Measurements from ENCODE around the gene STAP2. TPM values are rescaled to one million over a fixed set of nuclear protein-coding genes. Genes with fewer than 3 reads are reported as not detected.

STAP2 gene
- total and polyA plus RNA-seq, 4 donors, result 24.4 to 32.6 (median 27.3) TPM

DNA sequence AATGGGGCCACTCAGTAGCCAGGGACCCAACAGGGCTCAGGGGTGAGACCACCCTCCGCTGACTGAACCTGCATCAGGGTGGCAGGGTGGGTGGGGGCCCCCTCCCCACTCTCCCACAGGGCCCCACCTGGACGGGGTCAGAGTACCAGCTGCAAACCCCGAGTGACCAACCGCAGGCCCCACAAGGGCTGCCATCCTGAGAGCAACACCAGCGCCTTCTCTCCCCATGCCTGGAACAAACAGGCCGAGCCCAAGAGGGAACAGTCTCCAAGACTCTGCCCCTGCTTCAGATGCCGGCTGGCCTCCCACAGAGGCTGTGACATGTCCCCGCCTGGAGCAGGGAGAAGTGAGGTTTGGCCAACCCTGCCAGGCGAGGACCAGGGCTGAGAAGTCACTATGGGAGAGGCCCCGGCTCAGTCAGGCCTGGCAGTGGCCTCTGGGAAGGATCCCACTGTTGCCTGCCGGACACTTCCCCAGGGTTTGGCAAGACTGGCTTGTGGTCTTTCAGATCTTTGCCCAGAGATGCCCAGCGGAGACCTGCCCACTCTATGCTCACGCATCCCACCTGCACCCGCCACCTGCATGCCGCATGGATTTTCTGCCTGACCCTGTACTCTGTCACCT, 31.9 kb upstream of the STAP2 start:
- Histone ChIP-seq H3K36me3 (ENCODE audit: control insufficient read depth in 4 of 4, insufficient read depth in 4 of 4, low read length in 4 of 4) (peaks cover 0 to 17% (median 12%) of the 10 kb centered on the region in 4 donors), H3K9me3 (ENCODE audit: control insufficient read depth in 4 of 4, insufficient read depth in 3 of 4, low read length in 3 of 4) (no peaks in the 10 kb centered on the region), H3K9ac (ENCODE audit: insufficient read depth in 1 of 2, low read length in 2 of 2) (peak overlapping the region in 1 of 2 donors; percentile 13), H3K27me3 (ENCODE audit: control insufficient read depth in 3 of 3, insufficient read depth in 3 of 3, low read length in 2 of 3) (no peaks in the 10 kb centered on the region), H3K27ac (ENCODE audit: low read depth in 1 of 2, low read length in 1 of 2) (peak overlapping the region in 1 of 2 donors; percentile 83), H3K4me3 (no peak overlapping the region), H3K4me1 (ENCODE audit: control insufficient read depth in 5 of 5, insufficient read depth in 5 of 5, low read length in 5 of 5) (peaks cover 22 to 70% (median 58%) of the 10 kb centered on the region in 5 donors)
- no peak for ATAC-seq (ENCODE audit: insufficient read depth, low FRiP score)
- DNase-seq, result no peak
- 88% methylated on average over 15 of the region's 15 CpGs for WGBS, 2 donors
- TF ChIP-seq, protein P1, sequence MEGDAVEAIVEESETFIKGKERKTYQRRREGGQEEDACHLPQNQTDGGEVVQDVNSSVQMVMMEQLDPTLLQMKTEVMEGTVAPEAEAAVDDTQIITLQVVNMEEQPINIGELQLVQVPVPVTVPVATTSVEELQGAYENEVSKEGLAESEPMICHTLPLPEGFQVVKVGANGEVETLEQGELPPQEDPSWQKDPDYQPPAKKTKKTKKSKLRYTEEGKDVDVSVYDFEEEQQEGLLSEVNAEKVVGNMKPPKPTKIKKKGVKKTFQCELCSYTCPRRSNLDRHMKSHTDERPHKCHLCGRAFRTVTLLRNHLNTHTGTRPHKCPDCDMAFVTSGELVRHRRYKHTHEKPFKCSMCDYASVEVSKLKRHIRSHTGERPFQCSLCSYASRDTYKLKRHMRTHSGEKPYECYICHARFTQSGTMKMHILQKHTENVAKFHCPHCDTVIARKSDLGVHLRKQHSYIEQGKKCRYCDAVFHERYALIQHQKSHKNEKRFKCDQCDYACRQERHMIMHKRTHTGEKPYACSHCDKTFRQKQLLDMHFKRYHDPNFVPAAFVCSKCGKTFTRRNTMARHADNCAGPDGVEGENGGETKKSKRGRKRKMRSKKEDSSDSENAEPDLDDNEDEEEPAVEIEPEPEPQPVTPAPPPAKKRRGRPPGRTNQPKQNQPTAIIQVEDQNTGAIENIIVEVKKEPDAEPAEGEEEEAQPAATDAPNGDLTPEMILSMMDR (IDR thresholded peaks at IDR 0.05; ENCODE audit: control extremely low read depth, extremely low read depth), result no peak

DNA sequence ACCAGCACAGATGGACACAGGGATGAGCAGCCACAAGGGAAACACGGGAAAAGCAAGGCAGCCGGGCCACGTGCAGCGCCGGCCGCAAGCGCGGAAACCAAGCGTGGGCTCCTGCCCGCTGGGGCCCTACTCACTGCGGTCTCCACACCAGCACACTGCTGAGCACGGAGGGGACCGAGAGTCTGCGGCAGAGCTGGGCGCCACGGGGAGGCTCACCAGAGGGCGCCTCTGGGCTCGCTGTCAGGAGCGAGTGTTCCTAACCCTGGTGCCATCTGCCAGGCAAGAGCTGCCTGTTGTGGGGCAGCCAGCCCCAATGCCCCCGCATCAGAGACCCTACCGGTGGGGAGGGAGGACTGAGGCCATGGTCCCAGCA, 31.2 kb upstream of the STAP2 start:
- peaks cover 17 to 64% (median 51%) of the 10 kb centered on the region in 5 donors for H3K4me1 ChIP-seq (ENCODE audit: control insufficient read depth in 5 of 5, insufficient read depth in 5 of 5, low read length in 5 of 5)
- peak overlapping the region in 1 of 2 donors; percentile 83 for H3K27ac ChIP-seq (ENCODE audit: low read depth in 1 of 2, low read length in 1 of 2)
- TF ChIP-seq, protein P1 (IDR thresholded peaks at IDR 0.05; ENCODE audit: control extremely low read depth, extremely low read depth), result peak; percentile 20
- H3K4me3 ChIP-seq, result no peak overlapping the region
- H3K36me3 ChIP-seq (ENCODE audit: control insufficient read depth in 4 of 4, insufficient read depth in 4 of 4, low read length in 4 of 4), result peaks cover 0 to 23% (median 15%) of the 10 kb centered on the region in 4 donors
- ATAC-seq (ENCODE audit: insufficient read depth, low FRiP score), result peak; percentile 35
- H3K9me3 ChIP-seq (ENCODE audit: control insufficient read depth in 4 of 4, insufficient read depth in 3 of 4, low read length in 3 of 4), result no peaks in the 10 kb centered on the region
- H3K9ac ChIP-seq (ENCODE audit: insufficient read depth in 1 of 2, low read length in 2 of 2), result no peak overlapping the region
- peak; percentile 38 to 71 (median 57) for DNase-seq
- 12 to 21% methylated on average over 21 of the region's 21 CpGs for WGBS, 2 donors
- no peaks in the 10 kb centered on the region for H3K27me3 ChIP-seq (ENCODE audit: control insufficient read depth in 3 of 3, insufficient read depth in 3 of 3, low read length in 2 of 3)

DNA sequence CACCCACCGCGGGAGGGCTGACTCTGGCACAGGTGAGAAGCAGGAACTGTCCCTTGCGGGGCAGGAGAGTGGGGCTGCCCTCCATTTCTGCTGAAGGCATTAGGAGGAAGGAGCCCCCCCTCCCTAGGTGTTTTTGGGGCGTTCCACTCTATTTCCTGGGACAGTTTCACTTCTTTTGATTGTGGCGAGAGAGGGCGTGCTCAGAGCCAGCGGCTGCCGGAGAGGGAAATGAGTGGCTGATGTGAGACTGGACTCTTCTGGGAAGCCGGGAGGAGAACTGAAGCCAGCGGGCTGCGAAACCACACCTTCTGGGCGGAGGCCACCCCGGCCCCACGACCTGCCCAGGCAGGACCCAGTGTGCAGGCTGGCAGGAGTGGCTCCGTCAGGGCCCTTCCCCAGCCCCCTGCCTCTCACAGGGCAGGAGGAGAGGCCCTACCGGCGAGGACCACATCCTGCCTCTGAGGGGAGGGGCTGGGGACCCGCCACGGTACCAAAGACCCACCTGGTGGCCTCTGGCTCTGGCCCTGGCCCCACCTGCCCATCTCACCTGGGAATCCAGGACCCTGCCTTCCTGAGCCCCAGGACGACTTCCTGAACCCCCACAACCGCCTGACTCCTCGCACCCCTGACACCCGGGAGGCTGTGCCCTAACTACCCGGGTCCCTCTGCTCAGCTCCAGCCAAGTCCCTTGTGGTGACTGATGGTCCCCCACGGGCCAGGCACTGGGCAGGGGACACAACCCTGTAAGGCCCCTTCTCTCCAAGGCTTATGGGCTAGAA, 30.7 kb upstream of the STAP2 start:
- Histone ChIP-seq H3K27ac (ENCODE audit: low read depth in 1 of 2, low read length in 1 of 2) (peak overlapping the region in 1 of 2 donors; percentile 83), H3K4me3 (no peak overlapping the region), H3K4me1 (ENCODE audit: control insufficient read depth in 5 of 5, insufficient read depth in 5 of 5, low read length in 5 of 5) (peaks cover 16 to 58% (median 46%) of the 10 kb centered on the region in 5 donors), H3K36me3 (ENCODE audit: control insufficient read depth in 4 of 4, insufficient read depth in 4 of 4, low read length in 4 of 4) (peaks cover 0 to 24% (median 15%) of the 10 kb centered on the region in 4 donors), H3K9me3 (ENCODE audit: control insufficient read depth in 4 of 4, insufficient read depth in 3 of 4, low read length in 3 of 4) (no peaks in the 10 kb centered on the region), H3K27me3 (ENCODE audit: control insufficient read depth in 3 of 3, insufficient read depth in 3 of 3, low read length in 2 of 3) (no peaks in the 10 kb centered on the region), H3K9ac (ENCODE audit: insufficient read depth in 1 of 2, low read length in 2 of 2) (no peak overlapping the region)
- ATAC-seq (ENCODE audit: insufficient read depth, low FRiP score), result peak; percentile 67
- peak; percentile 49 to 62 (median 53) for DNase-seq
- TF ChIP-seq, protein P1 (IDR thresholded peaks at IDR 0.05; ENCODE audit: control extremely low read depth, extremely low read depth), result no peak
- 6 to 12% methylated on average over 25 of the region's 25 CpGs for WGBS, 2 donors

All from lung (tissue), 12 donors.